Left forelimb (tissue), 1 donor: ENCODE results near the gene ESRRB.

Experiments used
- DNase-seq: peaks from one replicate; pipeline ENCODE4 v3.0.0-alpha.2; 2018; ENCODE audit warnings: low spot score

Gene ESRRB

GRCh38 chr14:76541594-76542219 lies 165.8 kb downstream of the ESRRB start:
- DNase-seq = no peak

GRCh38 chr14:76546426-76547221 lies 170.7 kb downstream of the ESRRB start:
- DNase-seq = no peak

- DNase-seq = no peak
These were observed 171.9 kb downstream of the ESRRB start for GRCh38 chr14:76547831-76548230.

- no peak for DNase-seq
These were observed 174.6 kb downstream of the ESRRB start for GRCh38 chr14:76550534-76550933.

- no peak for DNase-seq
These were observed 175.2 kb downstream of the ESRRB start for GRCh38 chr14:76551116-76551515.
